Measurements from ENCODE around the gene RBFOX2.

DNA sequence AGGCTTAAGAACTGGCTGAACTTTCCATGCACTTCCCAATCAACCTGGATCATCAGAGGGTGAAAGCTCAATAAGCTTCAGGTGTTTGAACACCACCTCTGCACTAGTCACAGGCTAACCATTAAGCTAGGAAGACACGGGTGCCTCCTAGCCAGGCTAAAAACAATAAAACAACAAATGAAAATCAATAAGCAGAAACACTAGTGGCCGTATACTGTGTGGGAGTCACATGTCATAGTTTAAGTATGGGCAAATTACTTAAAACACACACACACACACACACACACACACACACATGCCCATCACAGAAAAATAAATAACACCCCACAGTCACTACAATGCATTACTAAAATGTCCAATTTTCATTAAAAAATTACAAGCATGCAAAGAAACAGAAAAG is 225.7 kb downstream of the RBFOX2 start:
- TF ChIP-seq, protein P1, sequence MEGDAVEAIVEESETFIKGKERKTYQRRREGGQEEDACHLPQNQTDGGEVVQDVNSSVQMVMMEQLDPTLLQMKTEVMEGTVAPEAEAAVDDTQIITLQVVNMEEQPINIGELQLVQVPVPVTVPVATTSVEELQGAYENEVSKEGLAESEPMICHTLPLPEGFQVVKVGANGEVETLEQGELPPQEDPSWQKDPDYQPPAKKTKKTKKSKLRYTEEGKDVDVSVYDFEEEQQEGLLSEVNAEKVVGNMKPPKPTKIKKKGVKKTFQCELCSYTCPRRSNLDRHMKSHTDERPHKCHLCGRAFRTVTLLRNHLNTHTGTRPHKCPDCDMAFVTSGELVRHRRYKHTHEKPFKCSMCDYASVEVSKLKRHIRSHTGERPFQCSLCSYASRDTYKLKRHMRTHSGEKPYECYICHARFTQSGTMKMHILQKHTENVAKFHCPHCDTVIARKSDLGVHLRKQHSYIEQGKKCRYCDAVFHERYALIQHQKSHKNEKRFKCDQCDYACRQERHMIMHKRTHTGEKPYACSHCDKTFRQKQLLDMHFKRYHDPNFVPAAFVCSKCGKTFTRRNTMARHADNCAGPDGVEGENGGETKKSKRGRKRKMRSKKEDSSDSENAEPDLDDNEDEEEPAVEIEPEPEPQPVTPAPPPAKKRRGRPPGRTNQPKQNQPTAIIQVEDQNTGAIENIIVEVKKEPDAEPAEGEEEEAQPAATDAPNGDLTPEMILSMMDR (IDR thresholded peaks at IDR 0.05), result no peak
- no peak for TF ChIP-seq EP300 (IDR thresholded peaks at IDR 0.05)
